Measurements from ENCODE around the gene ZDHHC9. TPM values are rescaled to one million over a fixed set of nuclear protein-coding genes. Genes with fewer than 3 reads are reported as not detected.
"Not testable (repeated sequence)": the region's sequence is repeated elsewhere in the genome, so short reads cannot be mapped to it uniquely, and the experiment has no call there.

The ZDHHC9 gene
- 23.9 TPM in 2 replicates for total RNA-seq (2014; rRNA removed)
- 18.3 TPM for polyA plus RNA-seq (2012)

DNA sequence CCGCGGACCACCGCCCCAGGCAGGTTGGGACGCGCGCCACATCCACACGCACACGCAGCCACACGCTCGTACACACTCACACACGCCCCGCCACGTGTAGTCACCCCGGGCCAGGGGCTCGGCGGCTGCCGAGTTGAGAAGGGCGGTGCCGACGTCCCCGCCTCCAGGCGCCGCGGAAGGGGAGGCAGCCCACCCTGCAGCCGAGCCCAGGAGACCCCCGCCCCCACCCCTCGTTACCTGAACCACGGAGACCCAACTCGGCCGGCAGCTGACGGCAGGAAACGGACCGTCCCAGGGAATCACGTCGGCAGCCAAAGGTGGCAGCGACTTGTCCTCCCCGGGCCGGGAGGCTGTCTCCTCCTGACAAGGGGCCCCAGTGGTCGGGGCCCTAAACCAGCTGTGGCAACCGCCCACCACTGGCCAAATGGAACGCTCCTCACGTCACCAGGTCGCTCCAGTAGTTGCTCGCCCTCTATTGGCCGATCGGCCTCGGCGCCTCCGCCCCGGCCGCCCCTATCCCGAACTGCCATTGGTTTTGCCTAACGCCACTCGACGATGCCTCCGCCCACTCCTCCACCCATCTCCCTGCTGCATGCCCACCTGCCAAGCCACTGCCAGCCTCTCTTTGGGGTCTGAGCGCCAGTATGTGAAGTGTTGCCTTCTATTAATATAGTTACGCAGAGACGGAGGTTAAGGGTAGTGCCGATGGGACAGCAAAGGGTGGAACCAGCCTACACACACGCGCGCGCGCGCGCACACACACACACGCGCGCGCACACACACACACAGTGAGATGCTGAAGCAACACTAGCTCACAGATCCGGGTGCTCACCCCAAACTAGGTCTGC, at the start of gene ZDHHC9:
Gene ZDHHC9, minus strand, starts transcription at position 428 of the 848 bp plus-strand sequence. CDS start 1,941 bp downstream, outside the sequence.
- peak; percentile 78 for DNase-seq (ENCODE audit: low read depth)

DNA sequence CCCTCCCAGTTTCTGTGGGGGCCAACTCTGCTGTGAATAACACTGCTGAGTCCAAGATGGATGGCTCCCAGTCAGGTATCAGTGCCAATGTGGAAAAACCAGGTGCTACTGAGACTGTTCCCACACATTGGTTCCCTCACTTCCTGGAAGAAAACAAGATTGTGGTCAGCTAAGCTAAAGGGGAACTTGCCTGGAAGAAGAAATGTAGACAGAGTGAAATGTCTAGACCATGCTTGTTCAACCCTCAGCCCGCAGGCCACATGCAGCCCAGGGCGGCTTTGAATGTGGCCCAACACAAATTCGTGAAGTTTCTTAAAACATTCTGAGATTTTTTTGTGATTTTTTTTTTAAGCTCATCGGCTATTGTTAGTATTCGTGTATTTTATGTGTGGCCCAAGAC, 33.7 kb upstream of the ZDHHC9 start:
- DNase-seq (ENCODE audit: low read depth) = no peak

DNA sequence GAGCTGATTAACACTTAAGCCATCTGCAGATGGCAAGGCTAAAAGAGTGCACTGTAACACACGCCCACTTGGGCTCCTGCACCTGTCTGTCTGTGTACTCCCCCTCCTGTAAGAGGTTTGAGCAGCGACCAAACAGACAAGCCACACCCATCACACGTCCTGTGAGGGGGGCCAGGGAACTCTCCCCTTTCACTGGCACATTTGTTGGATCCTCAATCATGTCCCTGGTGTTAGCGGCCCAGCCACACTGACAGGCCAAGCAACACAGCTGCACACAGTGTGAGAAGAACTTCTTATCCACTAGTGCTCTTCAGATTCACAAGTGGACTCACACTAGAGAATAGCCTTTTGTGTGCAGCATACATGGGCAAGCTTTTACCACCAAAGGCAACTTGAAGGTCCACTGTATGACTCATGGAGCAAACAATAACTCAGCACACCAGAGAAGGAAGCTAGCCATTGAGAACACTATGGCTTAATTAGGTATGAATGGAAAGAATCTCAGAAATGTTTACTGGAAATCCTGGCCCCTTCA, 33.2 kb upstream of the ZDHHC9 start:
- peak; percentile 30 for DNase-seq (ENCODE audit: low read depth)

DNA sequence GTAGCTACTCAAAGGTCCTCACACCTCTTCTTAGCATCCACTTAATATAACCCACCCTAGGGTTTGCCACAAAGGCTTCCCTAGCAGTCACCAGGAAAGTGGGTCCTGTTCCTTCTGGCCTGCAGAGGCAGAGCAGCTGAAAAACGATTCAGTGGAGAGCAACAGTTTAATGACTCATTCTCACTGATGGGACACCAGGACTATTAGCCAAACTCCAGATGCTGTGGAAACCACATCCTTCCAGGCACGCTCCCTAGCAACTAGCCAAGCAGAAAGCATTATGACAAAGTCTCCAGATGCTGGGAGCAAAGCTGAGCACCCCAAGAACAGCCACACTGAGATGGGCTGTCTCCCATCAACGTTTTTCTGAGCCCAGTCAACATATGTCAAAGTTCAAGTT, 32.0 kb upstream of the ZDHHC9 start:
- peak; percentile 86 for DNase-seq (ENCODE audit: low read depth)

DNA sequence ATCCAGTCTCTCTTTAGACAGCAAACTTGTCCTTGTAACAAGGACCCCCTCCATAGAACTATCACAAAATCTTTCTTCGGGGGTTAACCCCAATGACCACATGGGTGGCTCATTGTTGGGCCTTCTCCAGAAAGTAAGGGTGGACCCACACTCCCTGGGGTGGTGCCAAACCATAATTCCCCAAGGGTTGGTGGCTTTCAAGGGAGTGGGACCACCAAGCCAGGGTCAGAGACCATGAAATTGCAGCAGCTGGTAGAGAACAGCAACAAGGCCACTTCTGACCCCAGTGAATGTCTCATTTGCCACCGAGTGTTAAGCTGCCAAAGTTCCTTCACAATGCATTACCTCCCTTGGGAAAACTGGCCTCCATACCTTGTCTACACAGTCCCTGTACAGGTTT, 28.8 kb upstream of the ZDHHC9 start:
- DNase-seq (ENCODE audit: low read depth) = no peak

DNA sequence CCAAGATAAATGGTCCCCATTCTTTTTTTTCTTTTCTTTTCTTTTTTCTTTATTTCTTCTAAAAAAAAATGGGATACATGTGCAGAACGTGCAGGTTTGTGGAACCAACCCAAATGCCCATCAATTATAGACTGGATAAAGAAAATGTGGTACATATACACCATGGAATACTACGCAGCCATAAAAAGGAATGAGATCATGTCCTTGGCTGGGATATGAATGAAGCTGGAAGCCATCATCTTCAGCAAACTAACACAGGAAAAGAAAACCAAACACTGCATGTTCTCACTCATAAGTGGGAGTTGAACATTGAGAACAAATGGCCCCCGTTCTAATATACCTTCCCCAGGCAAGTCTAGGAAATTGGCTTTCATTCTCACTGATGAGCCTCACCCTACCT, 22.6 kb upstream of the ZDHHC9 start:
- DNase-seq (ENCODE audit: low read depth) = not testable (repeated sequence)

DNA sequence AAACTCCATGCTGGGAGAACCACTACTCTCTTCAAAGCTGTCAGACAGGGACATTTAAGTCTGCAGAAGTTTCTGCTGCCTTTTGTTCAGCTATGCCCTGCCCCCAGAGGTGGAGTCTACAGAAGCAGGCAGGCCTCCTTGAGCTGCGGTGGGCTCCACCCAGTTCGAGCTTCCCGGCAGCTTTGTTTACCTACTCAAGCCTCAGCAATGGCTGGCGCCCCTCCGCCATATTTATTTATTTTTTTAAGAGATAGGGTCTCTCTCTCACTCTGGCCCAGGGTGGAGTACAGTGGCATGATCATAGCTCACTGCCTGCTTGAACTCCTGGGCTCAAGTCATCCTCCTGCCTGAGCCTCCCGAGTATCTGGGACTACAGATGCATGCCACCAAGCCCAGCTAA, 15.4 kb upstream of the ZDHHC9 start:
- not testable (repeated sequence) for DNase-seq (ENCODE audit: low read depth)

DNA sequence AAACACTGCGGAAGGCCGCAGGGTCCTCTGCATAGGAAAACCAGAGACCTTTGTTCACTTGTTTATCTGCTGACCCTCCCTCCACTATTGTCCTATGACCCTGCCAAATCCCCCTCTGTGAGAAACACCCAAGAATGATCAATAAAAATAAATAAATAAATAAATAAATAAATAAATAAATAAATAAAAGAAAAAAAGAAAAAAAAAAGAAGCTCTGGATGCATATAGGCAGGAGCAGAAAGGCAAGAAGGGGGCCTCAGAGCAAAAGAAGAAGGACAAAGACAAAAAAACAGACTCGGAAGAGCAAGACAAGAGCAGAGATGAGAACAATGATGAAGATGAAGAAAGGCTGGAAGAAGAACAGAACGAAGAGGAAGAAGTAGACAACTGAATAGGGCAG, 8.1 kb upstream of the ZDHHC9 start:
- DNase-seq (ENCODE audit: low read depth) = not testable (repeated sequence)

DNA sequence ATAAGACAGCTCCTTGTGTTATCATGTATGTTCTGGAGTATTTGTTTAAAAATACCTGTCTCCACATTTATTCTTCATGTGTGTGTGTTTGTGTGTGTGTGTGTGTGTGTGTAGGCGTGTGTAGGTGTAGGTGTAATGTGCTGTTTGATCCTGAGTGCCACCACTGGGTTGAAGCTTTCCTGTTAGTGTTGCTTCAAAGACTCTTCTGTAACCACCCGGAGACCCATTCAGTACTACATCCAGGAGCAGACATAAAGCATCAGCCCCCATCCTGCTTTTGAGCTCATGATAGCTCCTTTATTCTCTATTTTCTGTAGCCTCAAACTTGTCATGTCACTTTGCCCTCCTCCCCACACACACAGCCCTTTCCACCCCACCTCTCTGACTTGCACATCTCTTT, 3.0 kb upstream of the ZDHHC9 start:
- DNase-seq (ENCODE audit: low read depth) = no peak

DNA sequence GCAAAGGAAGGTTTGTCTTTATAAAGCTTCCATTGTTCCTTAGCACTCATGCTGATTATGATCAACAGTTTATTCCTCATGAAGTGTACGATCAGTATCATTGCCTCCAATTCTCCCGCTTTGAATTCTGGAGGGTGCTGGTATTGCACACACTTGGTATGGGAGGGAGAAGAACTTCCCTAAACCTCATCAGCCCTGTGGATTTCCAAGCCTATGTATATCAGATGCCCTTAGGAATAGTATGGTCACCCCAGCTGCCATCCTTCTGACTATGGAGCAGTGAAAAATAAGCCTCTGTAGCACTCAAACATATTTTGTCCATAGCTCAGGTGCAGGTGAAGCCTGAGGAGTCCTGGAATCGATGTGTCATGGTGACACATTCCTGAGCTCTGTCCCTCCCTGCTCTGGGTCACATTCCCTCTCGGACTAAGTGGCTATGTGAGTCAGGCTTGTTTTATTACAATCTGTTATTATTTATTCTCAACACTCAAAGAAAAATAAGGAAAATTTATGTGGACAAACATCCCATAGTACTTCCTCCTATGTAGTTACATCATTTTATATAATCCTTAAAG, 2.0 kb upstream of the ZDHHC9 start:
- no peak for DNase-seq (ENCODE audit: low read depth)

DNA sequence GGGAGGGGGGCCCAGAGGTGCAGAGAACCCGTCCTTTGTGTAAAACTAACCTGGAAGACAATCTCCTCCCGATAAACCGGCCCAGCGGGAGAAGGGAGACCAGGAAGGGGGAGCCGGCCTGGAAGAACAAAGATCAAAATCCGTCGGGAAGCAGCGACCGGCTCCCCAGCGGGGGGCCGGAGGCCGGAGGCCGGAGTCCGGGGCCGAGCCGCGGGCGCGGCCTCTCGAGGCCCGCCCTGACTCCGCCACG, 552 bp downstream of the ZDHHC9 start:
- no peak for DNase-seq (ENCODE audit: low read depth)

DNA sequence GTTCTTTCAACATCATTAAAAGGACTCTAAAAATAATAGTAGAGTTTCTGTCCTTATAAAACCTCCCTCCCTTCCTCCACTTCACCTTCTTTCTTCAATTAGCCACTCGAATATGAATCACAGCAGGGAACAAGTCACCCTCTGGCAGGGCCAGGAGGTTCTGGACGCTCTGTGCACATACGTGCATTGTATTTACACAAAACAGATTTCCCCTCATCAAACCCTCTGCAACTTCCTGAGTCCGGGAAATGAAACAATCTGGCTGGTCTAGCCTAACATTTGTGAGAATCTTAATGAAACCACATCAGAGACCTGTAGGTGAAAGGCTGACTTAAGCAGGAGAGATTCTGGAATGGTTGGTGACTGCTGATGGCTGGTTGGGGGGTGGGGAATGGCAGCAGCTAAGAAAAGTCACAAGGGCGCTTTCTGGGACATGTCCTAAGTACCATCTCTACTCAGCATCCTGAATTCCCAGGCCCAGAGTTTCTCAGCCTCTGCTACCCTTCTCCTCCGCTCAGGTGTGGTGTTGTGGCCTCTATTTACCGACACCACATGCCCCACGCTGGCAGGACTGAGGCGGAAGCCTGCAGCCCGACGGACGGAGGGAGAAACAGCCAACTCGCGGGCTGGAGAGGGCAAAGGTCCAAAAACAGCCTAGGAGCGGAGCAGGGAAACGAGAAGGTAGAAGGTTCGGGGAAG, 1.0 kb downstream of the ZDHHC9 start:
- DNase-seq (ENCODE audit: low read depth) = peak; percentile 6

DNA sequence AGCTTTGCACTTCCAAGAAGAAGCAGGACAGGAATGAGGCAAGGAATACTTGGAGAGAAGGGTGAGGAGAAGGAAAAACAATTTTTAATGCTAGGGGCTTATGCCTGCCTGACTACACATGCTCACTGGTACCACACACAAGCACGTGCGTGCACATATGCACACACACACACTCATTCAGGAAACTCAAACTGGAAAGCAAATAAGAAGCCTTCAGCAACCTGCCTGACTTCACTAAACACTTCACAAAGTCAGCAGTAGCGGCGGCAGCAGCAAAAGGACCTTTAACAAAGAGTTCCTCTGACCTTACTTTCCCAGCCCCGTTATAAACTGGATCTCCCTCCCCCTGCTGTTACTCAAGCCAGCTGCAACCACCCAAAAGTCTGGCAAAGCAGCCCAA, 3.3 kb downstream of the ZDHHC9 start:
- no peak for DNase-seq (ENCODE audit: low read depth)

DNA sequence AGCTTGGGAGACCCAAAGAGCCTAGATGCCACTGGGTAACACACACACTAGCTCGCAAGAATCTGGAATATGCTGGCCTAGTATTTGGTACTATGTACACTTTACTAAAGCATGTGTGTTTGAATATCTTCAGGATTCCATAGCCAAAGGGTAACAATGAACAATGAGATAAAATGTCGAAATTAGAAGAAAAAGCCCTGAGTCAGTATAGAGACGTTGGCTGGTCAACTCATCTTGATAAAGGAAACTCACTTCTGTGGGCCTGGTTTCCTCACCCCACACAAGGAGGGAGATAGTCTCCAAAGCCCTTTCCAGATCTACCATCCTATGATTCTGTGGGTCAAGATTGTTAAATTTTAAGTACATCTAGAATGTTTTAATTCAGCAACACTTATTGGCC, 6.9 kb downstream of the ZDHHC9 start:
- DNase-seq (ENCODE audit: low read depth) = no peak

DNA sequence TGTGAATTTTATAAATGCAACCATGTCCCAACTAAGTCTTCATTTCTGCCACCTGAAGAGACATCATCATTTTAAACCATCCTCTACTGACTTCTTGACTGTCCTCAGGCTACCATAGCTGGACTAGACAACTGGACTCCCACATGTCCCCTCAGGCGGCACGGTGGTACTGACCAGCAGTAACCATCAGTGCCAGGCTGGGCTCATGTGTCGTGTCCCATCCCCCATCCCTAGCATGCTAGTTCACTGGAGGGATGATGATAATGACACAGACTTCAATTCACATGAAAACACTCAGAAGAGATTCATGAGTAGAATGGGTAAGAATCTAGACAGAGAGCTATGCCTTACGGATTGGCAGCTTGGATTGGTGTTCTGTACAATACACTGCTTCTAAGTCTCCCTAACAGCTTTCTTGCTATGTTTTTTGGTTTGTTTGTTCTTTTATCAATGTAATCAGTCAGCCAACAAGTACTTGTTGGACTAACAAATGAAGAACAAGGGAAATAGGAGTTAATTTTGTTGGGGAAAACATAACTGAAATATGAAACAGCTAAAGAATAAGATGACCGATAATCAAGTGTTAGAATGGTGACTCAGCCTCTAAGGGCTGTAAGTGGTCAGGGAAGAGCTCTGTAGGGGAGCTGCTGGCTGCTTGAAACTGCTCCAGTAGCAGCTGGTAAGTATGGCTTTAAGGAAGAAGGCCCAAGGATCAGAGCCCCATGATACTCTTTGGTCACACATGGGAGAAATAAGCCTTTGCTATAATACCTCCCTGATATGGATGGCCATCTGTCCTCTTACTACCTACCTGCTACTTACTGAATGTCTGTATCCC, 10.3 kb downstream of the ZDHHC9 start:
- peak; percentile 66 for DNase-seq (ENCODE audit: low read depth)

DNA sequence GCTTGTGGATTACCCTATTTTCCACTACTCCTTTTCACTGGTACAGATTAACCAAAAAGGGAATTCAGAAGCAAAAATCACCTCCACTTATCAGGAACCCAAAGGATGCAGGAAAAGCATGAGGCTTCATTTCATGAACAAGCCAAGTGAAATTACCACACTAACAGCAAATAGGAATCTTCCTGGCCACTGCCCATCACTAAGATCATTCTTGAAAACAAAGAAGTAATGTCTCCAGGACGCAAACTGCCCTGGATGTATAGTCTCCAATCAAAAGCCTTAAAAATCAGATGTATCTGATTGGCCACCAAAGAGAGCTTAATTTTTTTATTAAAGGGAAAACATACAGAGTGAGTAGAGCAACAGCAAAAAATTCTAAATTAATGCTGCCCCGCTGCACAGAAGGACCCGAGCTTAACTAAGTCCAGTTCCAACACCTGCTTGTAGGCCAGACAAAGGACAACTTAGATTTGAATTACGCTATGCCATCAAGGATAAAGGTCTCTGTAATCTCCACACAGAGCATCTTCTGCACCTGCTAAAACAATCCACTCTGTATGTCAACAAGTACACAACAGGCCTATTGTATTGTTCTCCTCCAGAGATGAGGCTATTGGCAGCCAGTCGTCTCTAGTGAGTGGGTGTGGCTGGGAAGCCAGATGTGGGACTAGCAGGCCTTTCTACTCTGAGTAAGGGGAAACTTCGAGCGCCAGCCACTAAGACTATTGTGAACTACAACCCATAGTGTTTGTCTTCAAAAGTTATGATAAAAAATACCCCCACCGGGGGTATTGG, 12.4 kb downstream of the ZDHHC9 start:
- DNase-seq (ENCODE audit: low read depth) = peak; percentile 3

DNA sequence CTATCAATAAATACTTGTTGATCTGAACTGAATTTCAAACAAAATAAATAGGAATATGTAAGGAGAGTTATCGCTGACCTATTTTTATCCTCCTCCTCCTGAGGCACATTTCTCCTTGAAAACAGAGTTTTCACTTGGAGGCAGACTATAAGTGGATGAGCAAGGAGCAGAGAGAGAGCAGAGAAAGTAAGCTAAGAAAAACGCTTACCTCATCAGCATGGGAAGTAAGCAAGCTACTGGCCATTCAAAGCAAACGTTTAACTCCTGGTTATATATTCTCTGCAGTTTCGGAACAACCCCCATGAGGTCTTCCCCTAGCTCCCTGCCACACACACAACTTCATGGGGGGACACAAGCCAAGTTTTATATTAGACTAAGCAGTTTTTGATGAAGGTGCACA, 13.2 kb downstream of the ZDHHC9 start:
- DNase-seq (ENCODE audit: low read depth) = no peak

DNA sequence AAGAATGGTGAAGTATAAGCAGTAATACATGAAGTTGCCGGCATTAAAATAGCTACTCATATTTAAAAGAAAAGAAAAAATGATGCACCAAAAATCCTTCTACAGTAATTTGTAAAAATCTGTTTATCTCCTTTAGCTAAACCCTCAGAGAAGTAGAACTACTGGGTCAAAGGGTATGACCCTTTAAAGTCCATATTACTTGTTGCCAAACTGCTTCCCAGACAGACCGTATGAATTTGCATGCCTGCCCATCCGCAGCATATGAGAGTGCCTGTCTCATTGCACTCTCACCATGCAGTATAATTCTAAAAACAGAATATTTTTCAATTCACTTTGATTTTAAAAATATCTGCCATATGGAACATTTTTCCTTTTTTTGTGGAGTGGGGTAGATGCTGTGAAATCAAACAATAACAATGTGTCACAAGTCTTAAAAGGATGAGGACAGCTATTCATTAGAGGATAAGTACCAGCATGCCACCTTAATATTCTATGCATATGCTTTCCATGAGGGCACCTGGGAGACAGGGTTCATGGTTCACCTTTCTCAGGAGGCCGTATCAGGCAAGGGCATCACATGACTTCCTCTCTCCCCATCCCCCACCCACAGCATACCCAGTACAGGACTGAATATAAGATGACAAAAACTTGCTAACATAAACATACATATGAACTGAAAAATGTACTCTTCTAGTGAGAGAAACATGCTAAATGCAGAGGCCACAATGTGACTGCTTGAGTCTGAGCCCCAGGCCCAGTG, 17.8 kb downstream of the ZDHHC9 start:
- DNase-seq (ENCODE audit: low read depth) = no peak

DNA sequence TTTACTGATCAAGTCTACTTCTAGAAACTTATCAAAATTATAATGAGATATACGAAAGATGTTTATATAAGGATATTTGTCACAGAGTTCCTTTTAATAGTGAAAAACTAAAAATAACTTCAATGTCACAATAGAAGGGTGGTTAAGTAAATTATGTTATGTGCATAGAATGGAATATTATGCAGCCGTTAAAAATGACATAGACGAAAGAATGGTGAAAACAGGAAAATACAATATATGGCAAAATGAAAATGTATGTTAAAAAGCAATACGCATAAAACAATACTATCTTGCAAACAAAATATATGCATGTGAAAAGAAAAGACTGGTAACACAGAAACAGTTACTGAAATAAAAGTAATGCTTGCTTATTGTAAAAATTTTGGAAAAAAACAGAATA, 19.1 kb downstream of the ZDHHC9 start:
- no peak for DNase-seq (ENCODE audit: low read depth)

DNA sequence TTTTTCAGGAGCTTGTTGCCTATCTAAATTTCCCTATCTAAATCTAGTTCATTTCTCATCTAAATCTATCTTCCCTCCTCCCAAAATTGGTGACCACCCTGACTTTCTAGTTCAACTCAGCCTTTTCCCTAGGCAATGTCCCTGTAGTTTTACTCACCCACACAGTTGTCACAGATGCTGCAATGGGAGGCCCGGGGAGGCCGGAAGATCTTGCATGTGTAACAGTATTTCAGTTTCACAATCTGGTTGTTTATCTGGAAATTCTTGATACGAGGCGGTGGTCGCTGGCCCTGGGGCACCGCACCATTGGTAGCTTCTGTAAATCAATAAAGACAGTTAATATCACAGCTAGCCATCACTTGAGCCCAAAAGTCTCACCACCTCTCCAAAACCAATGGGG, 20.2 kb downstream of the ZDHHC9 start:
- no peak for DNase-seq (ENCODE audit: low read depth)

Measured in LHCN-M2 (cell line).